NT2/D1 (cell line): Measurements from ENCODE around the gene ZNF664.

ENCODE experiments used
- SUZ12 ChIP-seq: IDR thresholded peaks from 2 replicates; pipeline ENCODE4 v1.6.1; 2011; ENCODE audit not compliant: insufficient read length, insufficient read depth; ENCODE audit errors: extremely low read depth
- YY1 ChIP-seq: IDR thresholded peaks from 2 replicates; pipeline ENCODE4 v1.6.1; 2011; ENCODE audit not compliant: insufficient read length, insufficient read depth
- ZNF274 ChIP-seq: IDR thresholded peaks from 2 replicates; pipeline ENCODE4 v1.6.1; 2011; ENCODE audit warnings: mild to moderate bottlenecking, low read depth, low read length

DNA sequence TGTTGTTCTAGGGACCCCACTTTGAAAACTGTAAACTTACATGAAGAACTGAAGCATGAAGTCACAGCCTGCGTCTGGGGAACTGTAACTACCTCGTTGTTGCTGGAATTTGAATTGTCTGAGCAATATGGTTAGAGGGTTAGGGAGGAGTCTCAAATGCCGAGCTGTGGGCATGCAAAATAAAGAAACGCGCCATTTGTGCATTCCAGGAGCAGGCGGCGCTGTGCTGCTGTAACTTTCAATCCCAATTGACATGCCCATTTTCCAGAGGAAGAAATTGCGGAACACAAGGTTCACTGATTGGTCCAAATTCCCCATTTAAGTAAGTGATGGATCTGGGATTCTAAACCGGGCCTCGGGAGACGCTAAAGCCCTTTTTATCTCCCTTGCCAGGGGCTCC is 61.3 kb downstream of the ZNF664 start:
- TF ChIP-seq YY1 (no peak), ZNF274 (no peak), SUZ12 (no peak)
